Measurements from ENCODE around the gene AP5Z1.

- TF ChIP-seq CTCF (IDR thresholded peaks at IDR 0.05): no peak
- TF ChIP-seq EZH2 (IDR thresholded peaks at IDR 0.05; ENCODE audit: borderline replicate concordance, insufficient read depth, low read depth, low read length, poor library complexity, severe bottlenecking): no peak
Observed at GRCh38 chr7:4818000-4818794, 42.8 kb downstream of the AP5Z1 start.

All from B cell (primary cell).